ENCODE measurements around the gene GAS2L2. TPM values are rescaled to one million over a fixed set of nuclear protein-coding genes. Genes with fewer than 3 reads are reported as not detected.
"Not testable (repeated sequence)": the region's sequence is repeated elsewhere in the genome, so short reads cannot be mapped to it uniquely, and the experiment has no call there.

GAS2L2 gene
- total RNA-seq, 2 experiments from 2014 or later: 0.07 TPM; not detected in 1

DNA sequence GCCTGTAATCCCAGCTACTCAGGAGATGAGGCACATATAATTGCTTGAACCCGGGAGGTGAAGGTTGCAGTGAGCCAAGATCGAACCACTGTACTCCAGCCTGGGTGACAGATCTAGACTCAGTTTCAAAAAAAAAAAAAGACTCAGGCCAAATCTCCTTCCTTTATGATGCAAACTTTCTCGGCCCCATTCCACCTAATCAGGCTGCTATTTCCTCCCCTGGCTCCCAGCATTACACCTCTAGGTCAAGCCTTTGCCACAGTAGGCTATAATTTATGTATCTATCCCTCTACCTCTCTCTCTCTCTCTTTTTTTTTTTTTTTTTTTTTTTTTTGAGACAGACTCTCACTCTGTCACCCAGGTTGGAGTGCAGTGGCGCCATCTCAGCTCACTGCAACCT is 1.5 kb downstream of the GAS2L2 start:
- CTCF ChIA-PET: interaction anchor here (0.6 kb wide), 1 partner anchor 34 kb away, joined by 4 read pairs; no protein-coding TSS in a partner anchor
- intact Hi-C loops (cut with micrococcal nuclease); H3K36me3 Mint-ChIP-seq (ENCODE audit: low read depth); H3K4me3 Mint-ChIP-seq; H3K9me3 Mint-ChIP-seq; H3K27ac Mint-ChIP-seq; DNase-seq: not testable (repeated sequence)
- Mint-ChIP-seq H3K27me3 (ENCODE audit: low read depth) (peaks cover 33% of the 10 kb centered on the region), H3K4me1 (ENCODE audit: low read depth) (peaks cover 15% of the 10 kb centered on the region)

DNA sequence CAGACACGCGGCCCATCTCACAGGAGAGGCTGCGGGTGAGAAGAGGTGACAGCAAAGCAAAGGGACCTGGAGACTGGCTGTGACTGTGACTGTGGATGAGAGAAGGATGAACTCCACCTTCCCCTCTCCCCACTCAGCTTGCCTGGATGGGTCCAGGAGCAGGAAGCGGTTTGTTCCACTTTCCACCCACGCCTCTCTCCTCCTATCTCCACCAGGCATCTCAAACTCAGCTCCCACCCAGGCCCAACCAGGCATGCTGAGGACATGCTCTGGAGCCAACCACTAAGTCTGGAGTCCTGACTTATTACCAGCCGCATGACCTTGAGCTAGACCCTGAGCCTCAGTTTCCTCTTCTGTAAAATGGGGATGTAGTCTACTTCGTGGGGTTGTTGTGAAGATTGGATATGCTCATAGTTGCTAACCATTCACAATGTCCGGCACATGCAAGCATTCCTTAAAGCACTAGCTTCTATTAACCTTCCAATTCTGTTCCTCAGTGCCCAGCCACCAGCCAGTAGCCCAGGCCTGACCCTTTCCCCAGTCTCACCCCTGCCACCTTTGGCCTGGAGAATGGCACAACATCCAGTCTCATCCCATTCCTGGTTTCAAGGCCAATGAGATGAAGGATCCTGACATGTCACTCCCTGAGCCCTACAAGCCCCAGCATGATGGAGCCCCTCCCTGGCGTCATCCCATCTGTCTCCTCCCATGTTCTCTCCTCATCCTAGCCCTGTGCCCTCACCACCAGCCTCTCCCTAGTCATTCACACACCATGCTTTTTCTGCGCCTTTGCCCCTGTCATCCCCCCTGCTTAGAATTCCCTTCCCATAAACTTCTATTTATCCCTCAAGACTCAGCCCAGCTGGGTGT is 2.3 kb downstream of the GAS2L2 start:
- Mint-ChIP-seq H3K36me3 (ENCODE audit: low read depth) (no peaks in the 10 kb centered on the region), H3K4me1 (ENCODE audit: low read depth) (peaks cover 15% of the 10 kb centered on the region), H3K27ac (no peak overlapping the region), H3K9me3 (no peaks in the 10 kb centered on the region), H3K4me3 (no peak overlapping the region), H3K27me3 (ENCODE audit: low read depth) (peaks cover 33% of the 10 kb centered on the region)
- intact Hi-C loops (cut with micrococcal nuclease): no loop called here
- CTCF ChIA-PET: interaction anchor here (0.6 to 5.4 kb wide), 5 partner anchors 9 to 579 kb away, joined by 3 to 53 read pairs (median 4); no protein-coding TSS in a partner anchor
- no peak for DNase-seq

DNA sequence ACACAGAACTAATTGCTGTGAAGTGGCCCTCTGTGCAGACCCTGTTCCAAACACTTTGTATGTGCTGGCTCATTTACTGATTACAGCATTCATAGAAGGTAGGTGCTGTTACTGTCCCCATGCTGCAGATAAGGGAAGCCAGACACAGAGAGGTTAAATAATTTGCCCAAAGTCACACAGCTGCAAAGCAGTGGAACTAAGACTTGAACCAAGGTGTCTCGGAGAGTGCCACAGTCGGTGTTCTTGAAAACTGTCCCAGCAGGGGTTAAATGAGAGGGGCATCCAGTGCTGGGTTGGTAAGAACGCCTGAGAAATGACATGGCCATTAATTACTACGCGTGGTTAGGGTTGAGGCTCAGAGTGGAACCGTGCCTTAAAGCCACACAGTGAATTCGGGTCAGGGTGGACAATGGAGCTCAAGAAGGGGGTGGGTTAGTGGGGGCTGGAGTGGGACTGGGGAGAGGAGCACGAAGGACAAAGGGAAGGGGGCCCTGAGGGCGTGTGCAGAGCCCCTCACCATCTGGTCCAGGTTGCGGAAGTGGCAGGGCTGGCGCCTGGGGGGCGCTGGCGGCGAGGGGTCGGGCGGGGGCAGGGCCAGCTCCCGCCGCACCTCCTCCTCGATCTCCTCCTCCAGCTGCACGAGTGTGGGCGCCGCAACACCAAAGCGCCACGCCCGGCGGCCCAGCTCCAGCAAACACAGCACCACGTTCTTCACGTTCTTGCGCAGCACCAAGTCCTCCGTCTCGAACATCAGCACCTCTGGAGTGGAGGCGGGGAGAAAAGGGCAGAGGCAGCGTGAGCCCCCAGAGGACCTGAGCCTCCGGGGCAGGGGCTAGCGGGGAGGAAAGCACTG is 3.3 kb downstream of the GAS2L2 start:
- intact Hi-C loops (cut with micrococcal nuclease): loop anchor here (10.0 kb wide), 1 partner anchor 215 kb away; the partner anchor contains the start of gene SLFN12L
- DNase-seq: no peak

DNA sequence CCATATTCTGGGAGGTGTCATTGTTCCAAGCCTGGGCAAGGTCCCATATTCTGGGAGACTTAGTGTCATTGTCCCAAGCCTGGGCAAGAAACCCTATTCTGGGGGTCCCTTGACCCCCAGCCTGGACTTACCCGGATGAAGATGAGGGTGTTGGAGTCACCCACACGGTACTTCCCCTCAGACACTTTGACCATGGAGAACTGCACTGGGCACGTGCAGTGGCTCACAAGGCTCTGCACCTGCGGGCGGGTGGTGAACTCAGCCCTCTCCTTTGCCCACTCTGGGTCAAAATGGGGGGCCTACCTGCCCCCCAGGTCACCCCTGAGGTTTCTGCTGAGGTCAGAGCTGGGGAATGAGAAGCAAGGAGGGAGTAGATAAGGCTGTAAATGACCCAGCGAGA is 4.1 kb downstream of the GAS2L2 start:
- DNase-seq: no peak
- no peaks in the 10 kb centered on the region for H3K9me3 Mint-ChIP-seq
- peaks cover 38% of the 10 kb centered on the region for H3K27me3 Mint-ChIP-seq (ENCODE audit: low read depth)
- no peak overlapping the region for H3K27ac Mint-ChIP-seq
- H3K4me3 Mint-ChIP-seq: no peak overlapping the region
- peaks cover 15% of the 10 kb centered on the region for H3K4me1 Mint-ChIP-seq (ENCODE audit: low read depth)
- CTCF ChIA-PET: interaction anchor here (0.5 to 5.4 kb wide), 8 partner anchors 9 to 630 kb away, joined by 4 to 53 read pairs (median 6); partner anchors contain the start of genes RAD51D and RASL10B
- no peaks in the 10 kb centered on the region for H3K36me3 Mint-ChIP-seq (ENCODE audit: low read depth)
- intact Hi-C loops (cut with micrococcal nuclease): loop anchor here (10.0 kb wide), 1 partner anchor 214 kb away; the partner anchor contains the start of gene SLFN12L

More for the DNA sequence above, 3.3 kb downstream of the GAS2L2 start:
- Mint-ChIP-seq H3K9me3 (no peaks in the 10 kb centered on the region), H3K4me3 (no peak overlapping the region), H3K4me1 (ENCODE audit: low read depth) (peaks cover 15% of the 10 kb centered on the region), H3K27me3 (ENCODE audit: low read depth) (peaks cover 33% of the 10 kb centered on the region), H3K27ac (no peak overlapping the region), H3K36me3 (ENCODE audit: low read depth) (no peaks in the 10 kb centered on the region)
- CTCF ChIA-PET: interaction anchor here (0.6 to 5.4 kb wide), 6 partner anchors 8 to 578 kb away, joined by 3 to 53 read pairs (median 4); no protein-coding TSS in a partner anchor

GRCh38 chr17:35748341-35748841 is 4.6 kb downstream of the GAS2L2 start:
- intact Hi-C loops (cut with micrococcal nuclease): loop anchor here (10.0 kb wide), 1 partner anchor 214 kb away; the partner anchor contains the start of gene SLFN12L
- no peaks in the 10 kb centered on the region for H3K9me3 Mint-ChIP-seq
- CTCF ChIA-PET: interaction anchor here (0.5 to 5.4 kb wide), 10 partner anchors 8 to 629 kb away, joined by 4 to 53 read pairs (median 6); partner anchors contain the start of genes RAD51D and RASL10B
- H3K4me3 Mint-ChIP-seq: no peak overlapping the region
- H3K36me3 Mint-ChIP-seq (ENCODE audit: low read depth): no peaks in the 10 kb centered on the region
- no peak for DNase-seq
- peaks cover 15% of the 10 kb centered on the region for H3K4me1 Mint-ChIP-seq (ENCODE audit: low read depth)
- no peak overlapping the region for H3K27ac Mint-ChIP-seq
- peaks cover 40% of the 10 kb centered on the region for H3K27me3 Mint-ChIP-seq (ENCODE audit: low read depth)

- intact Hi-C loops (cut with micrococcal nuclease): loop anchor here (1.0 to 10.0 kb wide), 6 partner anchors 134 to 749 kb away; partner anchors contain the start of gene SLFN12L
- Mint-ChIP-seq H3K9me3 (no peaks in the 10 kb centered on the region), H3K27me3 (ENCODE audit: low read depth) (peaks cover 42% of the 10 kb centered on the region), H3K4me1 (ENCODE audit: low read depth) (peaks cover 15% of the 10 kb centered on the region), H3K4me3 (no peak overlapping the region), H3K27ac (no peak overlapping the region), H3K36me3 (ENCODE audit: low read depth) (no peaks in the 10 kb centered on the region)
- CTCF ChIA-PET: interaction anchor here (0.6 to 5.4 kb wide), 36 partner anchors 9 to 1327 kb away, joined by 3 to 53 read pairs (median 4); partner anchors contain the start of genes C17orf50 and RASL10B
- DNase-seq: peak; percentile 89
Measured at GRCh38 chr17:35747540-35748017, 5.5 kb downstream of the GAS2L2 start.

DNA sequence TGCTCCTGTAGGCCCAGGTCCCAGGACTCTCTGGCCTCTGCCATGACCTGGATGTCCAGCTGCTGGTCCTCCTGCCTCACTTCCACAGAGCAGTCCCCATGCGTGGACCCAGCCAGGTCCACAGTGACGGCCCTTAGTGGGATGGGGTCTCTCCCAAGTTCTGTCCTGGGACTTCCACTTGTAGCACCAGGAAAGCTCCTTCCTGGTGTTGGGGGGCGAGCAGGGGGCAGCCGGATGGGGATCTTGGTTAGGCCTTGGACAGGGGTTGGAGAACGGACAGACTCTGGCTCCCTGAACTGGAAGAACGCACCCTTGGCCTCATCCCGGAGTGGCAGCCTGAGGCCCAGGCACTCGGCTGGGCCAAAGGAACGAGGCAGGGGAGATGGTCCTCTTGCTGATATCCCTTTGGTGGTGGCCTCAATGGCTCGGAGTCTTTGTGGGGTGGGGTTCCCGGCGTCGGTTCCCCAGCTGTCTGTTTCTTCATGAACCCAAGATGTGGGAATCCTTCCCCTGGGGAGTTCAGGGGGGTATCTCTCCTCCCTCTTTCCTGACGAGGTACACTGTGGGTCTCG is 7.2 kb downstream of the GAS2L2 start:
- DNase-seq: no peak
- H3K4me1 Mint-ChIP-seq (ENCODE audit: low read depth): peaks cover 21% of the 10 kb centered on the region
- no peak overlapping the region for H3K27ac Mint-ChIP-seq
- peaks cover 47% of the 10 kb centered on the region for H3K27me3 Mint-ChIP-seq (ENCODE audit: low read depth)
- H3K36me3 Mint-ChIP-seq (ENCODE audit: low read depth): no peaks in the 10 kb centered on the region
- intact Hi-C loops (cut with micrococcal nuclease): loop anchor here (2.0 to 10.0 kb wide), 3 partner anchors 191 to 433 kb away; partner anchors contain the start of gene SLFN12L
- CTCF ChIA-PET: interaction anchor here (0.6 to 5.4 kb wide), 6 partner anchors 15 to 435 kb away, joined by 3 to 53 read pairs (median 7); partner anchors contain the start of gene RASL10B
- no peak overlapping the region for H3K4me3 Mint-ChIP-seq
- no peaks in the 10 kb centered on the region for H3K9me3 Mint-ChIP-seq

- Mint-ChIP-seq H3K9me3 (no peaks in the 10 kb centered on the region), H3K36me3 (ENCODE audit: low read depth) (no peaks in the 10 kb centered on the region), H3K27ac (no peak overlapping the region), H3K4me1 (ENCODE audit: low read depth) (peaks cover 18% of the 10 kb centered on the region), H3K4me3 (no peak overlapping the region), H3K27me3 (ENCODE audit: low read depth) (peaks cover 45% of the 10 kb centered on the region)
- no peak for DNase-seq
- intact Hi-C loops (cut with micrococcal nuclease): loop anchor here (10.0 kb wide), 1 partner anchor 210 kb away; the partner anchor contains the start of gene SLFN12L
- CTCF ChIA-PET: interaction anchor here (1.3 to 2.5 kb wide), 4 partner anchors 13 to 434 kb away, joined by 3 to 8 read pairs (median 5); partner anchors contain the start of gene RASL10B
Measured at GRCh38 chr17:35745246-35745645, 7.8 kb downstream of the GAS2L2 start.

DNA sequence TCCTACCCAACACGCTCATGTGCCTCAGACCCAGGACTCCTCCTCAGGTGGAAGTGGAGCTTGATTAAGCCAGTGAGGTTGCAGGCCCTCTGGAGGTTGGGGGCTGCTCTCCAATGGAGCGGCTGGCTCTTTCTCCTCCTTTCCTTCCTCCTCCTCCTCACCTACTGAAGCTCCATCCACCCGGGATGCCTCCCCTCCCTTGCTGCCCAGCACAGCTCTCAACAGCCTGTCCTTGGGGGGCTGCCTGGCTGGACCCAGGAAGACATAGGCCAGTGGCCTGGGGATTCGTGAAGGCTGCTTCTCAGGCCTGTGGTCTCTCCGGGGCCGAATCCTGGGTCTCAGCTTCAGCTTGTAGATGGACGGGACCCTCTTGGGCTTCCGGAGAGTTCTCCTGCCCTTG is 8.2 kb downstream of the GAS2L2 start:
- CTCF ChIA-PET: interaction anchor here (0.8 to 2.5 kb wide), 5 partner anchors 13 to 434 kb away, joined by 3 to 8 read pairs (median 4); partner anchors contain the start of gene RASL10B
- Mint-ChIP-seq H3K36me3 (ENCODE audit: low read depth) (no peaks in the 10 kb centered on the region), H3K4me1 (ENCODE audit: low read depth) (peaks cover 15% of the 10 kb centered on the region), H3K9me3 (no peaks in the 10 kb centered on the region), H3K4me3 (no peak overlapping the region), H3K27ac (no peak overlapping the region), H3K27me3 (ENCODE audit: low read depth) (peaks cover 45% of the 10 kb centered on the region)
- DNase-seq: no peak
- intact Hi-C loops (cut with micrococcal nuclease): loop anchor here (10.0 kb wide), 1 partner anchor 210 kb away; the partner anchor contains the start of gene SLFN12L

DNA sequence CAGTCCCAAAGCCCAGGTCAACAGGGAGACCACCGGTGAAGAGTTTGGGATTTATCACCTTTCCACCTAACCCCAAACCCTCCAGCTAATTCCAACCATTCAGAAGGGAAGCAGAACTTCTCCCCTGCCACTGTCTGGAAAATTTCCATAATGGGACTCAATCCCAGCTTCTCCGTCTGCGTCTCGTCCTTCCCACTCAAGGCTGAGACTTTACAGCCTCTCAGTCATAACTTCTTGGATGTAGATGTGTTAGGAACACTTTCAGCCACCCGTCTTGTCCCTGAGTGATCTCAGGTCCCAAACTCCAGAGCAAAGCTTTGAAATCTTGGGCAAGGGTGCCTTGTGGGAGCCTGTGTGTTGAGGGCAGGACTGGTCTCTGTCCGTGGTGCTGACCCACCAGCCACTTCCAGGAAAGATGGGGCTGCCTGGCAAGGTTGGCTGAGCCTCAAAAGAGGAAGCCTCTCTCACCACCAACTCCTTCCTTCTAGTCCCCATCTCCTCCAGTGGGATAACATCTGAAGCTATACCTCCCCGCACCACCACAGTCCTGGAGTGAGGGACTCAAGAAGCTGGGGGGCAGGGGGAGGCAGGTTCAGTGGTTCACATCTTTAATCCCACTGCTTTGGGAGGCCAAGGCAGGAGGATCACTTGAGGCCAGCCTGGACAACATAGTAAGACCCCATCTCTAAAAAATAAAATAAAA is 9.3 kb downstream of the GAS2L2 start:
- DNase-seq: peak; percentile 40
- Mint-ChIP-seq H3K4me3 (no peak overlapping the region), H3K9me3 (no peaks in the 10 kb centered on the region), H3K27ac (no peak overlapping the region), H3K36me3 (ENCODE audit: low read depth) (no peaks in the 10 kb centered on the region), H3K4me1 (ENCODE audit: low read depth) (peaks cover 12% of the 10 kb centered on the region), H3K27me3 (ENCODE audit: low read depth) (peaks cover 37% of the 10 kb centered on the region)
- intact Hi-C loops (cut with micrococcal nuclease): loop anchor here (10.0 kb wide), 1 partner anchor 209 kb away; the partner anchor contains the start of gene SLFN12L
- CTCF ChIA-PET: interaction anchor here (0.8 to 2.5 kb wide), 4 partner anchors 13 to 130 kb away, joined by 3 to 8 read pairs (median 5); partner anchors contain the start of gene RASL10B

Data from activated naive CD4-positive, alpha-beta T cell treated with anti-CD3 and anti-CD28 coated beads for 36 hours (primary cell).